ENCODE measurements around the gene ZNF341.

GRCh38 chr20:33811776-33812151 lies 80.0 kb downstream of the ZNF341 start:
- TF ChIP-seq CTCF (IDR thresholded peaks at IDR 0.05; ENCODE audit: low read depth, low read length): no peak
- TF ChIP-seq EZH2phosphoT487 (IDR thresholded peaks at IDR 0.05; ENCODE audit: low read depth): no peak
